Measurements from ENCODE around the gene SEMA5A.

SEMA5A gene

DNA sequence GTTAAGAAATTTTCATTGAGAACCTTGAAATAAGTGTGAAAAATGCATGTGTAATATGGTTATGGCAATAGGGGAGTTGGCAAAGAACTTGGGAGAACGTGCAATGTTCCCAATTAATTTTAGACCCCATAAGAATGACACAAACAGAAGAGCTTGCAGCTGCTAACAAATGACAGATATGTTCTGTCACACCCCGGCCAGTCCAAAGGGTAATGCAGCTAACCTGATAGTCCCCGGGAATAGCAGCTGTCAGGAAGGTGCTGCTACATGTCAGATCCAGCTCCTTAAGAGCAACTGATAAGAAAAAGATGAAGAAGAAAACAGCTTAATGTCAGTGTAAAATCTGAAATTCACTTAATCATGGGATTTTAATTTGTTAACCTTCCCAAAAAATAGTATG is 30.4 kb downstream of the SEMA5A start:
- no peak for DNase-seq (ENCODE audit: low read depth in 2 of 3, low spot score in 2 of 3)

GRCh38 chr5:9514968-9515367 is 30.9 kb downstream of the SEMA5A start:
- DNase-seq (ENCODE audit: low read depth in 2 of 3, low spot score in 2 of 3): no peak

- DNase-seq (ENCODE audit: low read depth in 2 of 3, low spot score in 2 of 3): no peak
Observed at GRCh38 chr5:9513827-9514226, 32.0 kb downstream of the SEMA5A start.

GRCh38 chr5:9512457-9512856 is 33.4 kb downstream of the SEMA5A start:
- DNase-seq (ENCODE audit: low read depth in 2 of 3, low spot score in 2 of 3): no peak

DNA sequence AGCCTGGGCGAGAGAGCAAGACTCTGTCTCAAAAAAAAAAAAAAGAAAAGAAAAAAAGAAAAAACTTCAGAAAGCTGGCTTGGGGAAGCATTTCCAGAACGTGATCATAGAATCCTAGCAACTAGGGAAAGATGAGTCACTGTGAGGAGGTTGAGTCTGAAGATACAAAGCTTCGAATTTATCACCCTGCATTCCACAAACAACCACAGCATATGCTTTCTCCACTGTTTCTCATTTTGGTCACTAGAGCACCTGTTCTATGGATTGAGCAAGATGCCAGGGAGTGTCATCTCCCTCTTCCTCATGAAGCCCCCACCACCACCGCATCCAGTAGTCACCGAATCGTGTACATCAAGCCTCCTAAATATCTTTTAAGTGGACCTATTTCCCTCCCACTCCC is 37.9 kb downstream of the SEMA5A start:
- no peak for DNase-seq (ENCODE audit: low read depth in 2 of 3, low spot score in 2 of 3)

DNA sequence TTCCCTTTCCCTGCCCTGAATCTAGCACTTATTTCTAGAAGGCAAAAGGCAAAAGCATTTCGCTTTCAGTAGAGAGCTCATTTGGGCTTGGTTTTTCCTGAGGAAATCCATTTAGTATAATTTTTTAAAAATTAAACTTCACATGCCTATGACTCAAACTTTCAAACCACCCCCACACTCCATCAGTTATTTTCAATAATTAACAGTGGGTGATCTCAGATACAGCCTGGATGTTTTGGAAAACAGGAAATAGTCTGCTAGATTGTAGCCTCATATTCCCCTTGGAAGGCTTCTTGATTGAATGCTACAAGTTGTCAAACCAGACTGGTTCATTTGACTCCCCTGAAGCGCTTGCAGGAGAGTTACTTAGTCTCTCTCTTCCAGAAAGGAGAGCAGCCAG is 40.6 kb downstream of the SEMA5A start:
- DNase-seq (ENCODE audit: low read depth in 2 of 3, low spot score in 2 of 3): no peak

DNA sequence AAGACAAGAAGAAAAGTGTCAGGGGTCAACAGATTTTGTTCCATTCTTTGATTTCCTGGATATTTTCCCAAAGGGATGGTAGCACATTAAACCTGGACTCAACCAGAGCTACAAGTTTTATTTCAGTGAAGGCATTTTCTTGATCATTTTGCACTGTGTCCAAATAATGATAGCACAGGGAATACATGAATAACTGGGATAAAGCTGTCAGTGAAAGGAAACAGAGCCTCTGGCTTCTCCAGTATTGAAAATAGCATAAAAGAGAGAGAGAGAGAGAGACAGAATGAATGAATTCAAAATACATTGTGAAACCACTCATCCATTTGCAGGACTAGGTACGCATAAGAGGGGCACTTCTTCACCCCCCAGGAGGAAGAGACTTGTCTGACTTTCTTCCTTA is 43.0 kb downstream of the SEMA5A start:
- DNase-seq (ENCODE audit: low read depth in 2 of 3, low spot score in 2 of 3): no peak

GRCh38 chr5:9502050-9502834 is 43.6 kb downstream of the SEMA5A start:
- no peak for DNase-seq (ENCODE audit: low read depth in 2 of 3, low spot score in 2 of 3)

- DNase-seq (ENCODE audit: low read depth in 2 of 3, low spot score in 2 of 3): no peak
Observed at GRCh38 chr5:9500625-9501024, 45.2 kb downstream of the SEMA5A start.

DNA sequence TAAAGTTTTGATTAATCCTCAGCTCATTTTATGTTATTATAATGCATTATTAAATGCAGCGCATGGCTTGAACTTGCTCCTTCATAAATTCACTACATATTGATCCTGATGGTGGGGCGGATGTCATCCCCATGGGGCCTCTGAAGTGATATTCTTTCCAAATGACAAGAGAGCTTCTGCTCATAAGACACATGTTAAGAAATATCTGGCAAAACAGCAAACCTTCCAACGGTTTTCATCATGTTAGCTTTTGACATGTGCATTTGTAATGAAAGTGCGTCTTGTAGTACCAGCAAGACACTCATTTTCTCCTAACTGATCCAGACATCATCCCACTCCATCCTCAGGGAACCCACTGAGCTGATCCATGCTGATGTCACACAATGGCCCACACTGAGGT is 45.7 kb downstream of the SEMA5A start:
- no peak for DNase-seq (ENCODE audit: low read depth in 2 of 3, low spot score in 2 of 3)

- no peak for DNase-seq (ENCODE audit: low read depth in 2 of 3, low spot score in 2 of 3)
Observed at GRCh38 chr5:9499498-9499876, 46.4 kb downstream of the SEMA5A start.

DNA sequence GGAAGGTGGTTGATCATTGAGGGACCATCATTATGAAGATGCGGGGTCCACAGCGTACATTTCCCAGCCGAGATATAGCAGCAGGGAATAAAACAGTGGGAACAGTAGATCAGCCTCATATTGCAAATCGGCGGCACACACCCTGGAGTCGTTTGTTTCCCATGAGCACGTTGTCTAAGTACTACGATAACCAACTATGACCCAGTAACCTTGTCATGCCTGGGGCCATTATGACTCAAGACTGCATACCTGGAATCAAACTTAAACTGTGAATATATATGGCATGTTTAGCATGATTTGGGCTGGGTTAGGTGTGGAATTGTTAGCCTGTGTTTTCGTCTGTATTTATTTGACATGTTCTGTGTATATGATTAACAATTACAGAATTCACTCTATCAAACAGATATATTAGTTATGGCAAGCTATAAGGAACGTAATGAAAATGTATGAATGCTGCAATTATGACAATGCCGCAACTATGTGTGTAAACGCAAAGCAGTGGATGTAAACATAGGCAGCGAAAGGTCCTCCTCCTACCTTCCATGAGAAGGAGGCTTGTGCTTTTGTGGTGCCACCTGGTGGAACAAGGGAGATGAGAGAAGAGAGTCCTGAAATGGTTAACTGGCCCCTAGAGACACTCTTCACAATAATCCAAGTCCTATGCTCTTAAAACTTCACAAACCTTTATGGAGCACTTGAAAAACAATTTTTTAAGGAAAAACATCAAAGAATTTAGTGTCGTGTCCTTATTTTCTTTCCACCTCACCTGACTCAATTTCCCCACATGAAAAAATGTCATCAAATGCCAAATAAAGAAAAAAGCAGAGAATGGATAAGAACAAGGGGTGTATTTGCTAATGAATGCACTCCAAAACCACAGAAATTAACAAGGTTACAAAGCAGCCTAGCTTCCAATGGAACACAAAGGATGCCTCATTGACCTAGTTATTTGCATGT is 47.1 kb downstream of the SEMA5A start:
- no peak for DNase-seq (ENCODE audit: low read depth in 2 of 3, low spot score in 2 of 3)

- no peak for DNase-seq (ENCODE audit: low read depth in 2 of 3, low spot score in 2 of 3)
Observed at GRCh38 chr5:9497347-9497746, 48.5 kb downstream of the SEMA5A start.

GRCh38 chr5:9496801-9497200 is 49.1 kb downstream of the SEMA5A start:
- DNase-seq (ENCODE audit: low read depth in 2 of 3, low spot score in 2 of 3): no peak

DNA sequence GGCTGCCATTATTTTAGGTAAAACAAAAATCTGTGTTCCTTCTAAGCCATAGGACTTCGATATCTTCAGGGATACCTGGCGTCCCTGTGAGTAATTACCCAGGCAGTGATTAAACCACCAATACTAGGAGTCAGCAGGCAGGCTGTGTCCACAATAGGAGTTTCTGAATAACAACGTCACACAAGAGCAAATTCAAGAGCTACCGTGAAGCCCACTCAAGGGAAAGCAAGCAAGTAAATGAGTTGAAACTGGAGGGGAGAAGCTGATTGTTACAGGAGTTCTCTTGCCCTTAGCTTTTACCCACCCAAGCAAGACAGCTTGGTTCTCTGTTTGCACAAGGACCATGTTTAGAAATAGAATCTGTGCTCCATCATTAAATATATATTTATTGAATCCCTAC is 50.8 kb downstream of the SEMA5A start:
- no peak for DNase-seq (ENCODE audit: low read depth in 2 of 3, low spot score in 2 of 3)

- no peak for DNase-seq (ENCODE audit: low read depth in 2 of 3, low spot score in 2 of 3)
Observed at GRCh38 chr5:9494301-9494700, 51.6 kb downstream of the SEMA5A start.

- DNase-seq (ENCODE audit: low read depth in 2 of 3, low spot score in 2 of 3): no peak
Observed at GRCh38 chr5:9490494-9491097, 55.3 kb downstream of the SEMA5A start.

DNA sequence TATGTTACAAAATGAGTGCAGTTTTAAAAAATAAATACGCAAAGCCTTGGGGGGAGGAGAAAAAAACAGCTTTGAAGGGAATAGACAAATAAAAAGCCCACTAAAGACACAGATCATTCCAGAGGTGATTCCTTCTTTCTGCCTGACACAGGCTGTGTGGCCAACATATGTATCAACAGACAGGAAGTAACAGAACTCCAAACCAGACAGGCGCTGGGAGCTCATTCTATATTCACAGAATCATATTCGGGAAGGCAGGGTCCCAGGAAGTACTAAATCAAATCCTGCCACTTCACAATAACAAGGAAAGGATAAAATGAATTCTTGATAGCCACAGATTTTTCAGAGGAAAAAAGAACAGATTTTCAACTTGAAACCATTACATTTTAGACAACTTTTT is 62.1 kb downstream of the SEMA5A start:
- DNase-seq (ENCODE audit: low read depth in 2 of 3, low spot score in 2 of 3): no peak

- no peak for DNase-seq (ENCODE audit: low read depth in 2 of 3, low spot score in 2 of 3)
Observed at GRCh38 chr5:9483243-9483642, 62.6 kb downstream of the SEMA5A start.

GRCh38 chr5:9482381-9482780 is 63.5 kb downstream of the SEMA5A start:
- DNase-seq (ENCODE audit: low read depth in 2 of 3, low spot score in 2 of 3): no peak

DNA sequence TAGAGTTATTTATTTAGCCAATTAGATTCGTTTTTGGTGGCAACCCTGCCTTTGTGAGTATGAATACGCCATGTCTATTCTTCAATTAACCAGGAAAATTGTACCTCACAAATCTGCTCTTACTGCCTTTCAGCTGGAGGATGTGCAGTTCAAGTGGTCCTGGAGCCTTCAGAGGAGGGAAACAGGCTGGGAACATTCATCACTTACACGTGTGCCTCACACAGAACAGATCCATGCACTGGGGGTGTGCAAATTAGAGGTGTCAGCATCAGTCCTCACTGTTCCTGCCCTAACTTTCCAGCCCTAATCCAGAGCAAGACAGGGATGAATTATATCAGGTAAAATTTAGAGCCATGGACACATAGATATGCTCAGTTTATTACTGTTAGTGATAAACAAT is 65.4 kb downstream of the SEMA5A start:
- no peak for DNase-seq (ENCODE audit: low read depth in 2 of 3, low spot score in 2 of 3)

GRCh38 chr5:9479990-9480389 is 65.9 kb downstream of the SEMA5A start:
- no peak for DNase-seq (ENCODE audit: low read depth in 2 of 3, low spot score in 2 of 3)

Measured in activated CD8-positive, alpha-beta memory T cell treated with anti-CD3 and anti-CD28 coated beads for 48 hours (primary cell).